ENCODE measurements around the gene DNM2.

The DNM2 gene

GRCh38 chr19:10838377-10838776, 120.5 kb downstream of the DNM2 start:
- Histone ChIP-seq H3K9me2 (replicated peaks; ENCODE audit: insufficient read depth, low read length) (no peaks in the 10 kb centered on the region), H3K27ac (ENCODE audit: low read length) (no peak overlapping the region), H3K79me2 (ENCODE audit: low read length) (peaks cover 6% of the 10 kb centered on the region; the same call in 1 of the 2 replicates), H3K27me3 (replicated peaks; ENCODE audit: insufficient read depth, low read length) (no peaks in the 10 kb centered on the region; the same call in 1 of the 2 replicates), H3F3A (ENCODE audit: insufficient read depth, low read length) (0 out of 2 replicates have a peak, but pooled peaks cover 5% of the 10 kb centered on the region), H3K36me3 (replicated peaks; ENCODE audit: insufficient read depth, low read length) (no peaks in the 10 kb centered on the region), H4K20me1 (ENCODE audit: insufficient read depth, low read length) (no peaks in the 10 kb centered on the region), H2AFZ (ENCODE audit: low read length) (no peak overlapping the region), H3K4me2 (ENCODE audit: low read depth, low read length) (no peak overlapping the region), H3K4me3 (ENCODE audit: low read length) (no peak overlapping the region), H3K4me1 (ENCODE audit: low read length) (peaks cover 12% of the 10 kb centered on the region), H3K9me3 (replicated peaks; ENCODE audit: insufficient read depth, low read length) (0 out of 2 replicates have a peak, but pooled peaks cover 4% of the 10 kb centered on the region), H3K9ac (ENCODE audit: low read length) (no peak overlapping the region)
- DNase-seq = no peak
- TF ChIP-seq CTCF (IDR thresholded peaks at IDR 0.05; ENCODE audit: low read length) (no peak), EZH2phosphoT487 (IDR thresholded peaks at IDR 0.05; ENCODE audit: low read length) (no peak), EZH2 (optimal IDR thresholded peaks at IDR 0.05; ENCODE audit: low read depth, low read length) (no peak)

- H3K9me3 ChIP-seq (replicated peaks; ENCODE audit: insufficient read depth, low read length) = 0 out of 2 replicates have a peak, but pooled peaks cover 4% of the 10 kb centered on the region
Measured at GRCh38 chr19:10839114-10840050, 121.5 kb downstream of the DNM2 start.

GRCh38 chr19:10842788-10843187, 124.9 kb downstream of the DNM2 start:
- H3K79me2 ChIP-seq (ENCODE audit: low read length) = no peaks in the 10 kb centered on the region
- no peak overlapping the region for H2AFZ ChIP-seq (ENCODE audit: low read length)
- H3K27ac ChIP-seq (ENCODE audit: low read length) = no peak overlapping the region
- H3K36me3 ChIP-seq (replicated peaks; ENCODE audit: insufficient read depth, low read length) = no peaks in the 10 kb centered on the region
- H3F3A ChIP-seq (ENCODE audit: insufficient read depth, low read length) = no peaks in the 10 kb centered on the region
- peaks cover 5% of the 10 kb centered on the region; the same call in 1 of the 2 replicates for H3K27me3 ChIP-seq (replicated peaks; ENCODE audit: insufficient read depth, low read length)
- no peak for DNase-seq
- H3K4me1 ChIP-seq (ENCODE audit: low read length) = no peaks in the 10 kb centered on the region
- H4K20me1 ChIP-seq (ENCODE audit: insufficient read depth, low read length) = no peaks in the 10 kb centered on the region
- H3K9me3 ChIP-seq (replicated peaks; ENCODE audit: insufficient read depth, low read length) = no peaks in the 10 kb centered on the region
- H3K9ac ChIP-seq (ENCODE audit: low read length) = no peak overlapping the region
- no peak overlapping the region for H3K4me3 ChIP-seq (ENCODE audit: low read length)
- H3K9me2 ChIP-seq (replicated peaks; ENCODE audit: insufficient read depth, low read length) = no peaks in the 10 kb centered on the region
- TF ChIP-seq EZH2phosphoT487 (IDR thresholded peaks at IDR 0.05; ENCODE audit: low read length) (no peak), EZH2 (optimal IDR thresholded peaks at IDR 0.05; ENCODE audit: low read depth, low read length) (no peak), CTCF (IDR thresholded peaks at IDR 0.05; ENCODE audit: low read length) (no peak)
- no peak overlapping the region for H3K4me2 ChIP-seq (ENCODE audit: low read depth, low read length)

More at GRCh38 chr19:10839114-10840050, 121.5 kb downstream of the DNM2 start:
- H3K27me3 ChIP-seq (replicated peaks; ENCODE audit: insufficient read depth, low read length) = no peaks in the 10 kb centered on the region; the same call in 1 of the 2 replicates
- H4K20me1 ChIP-seq (ENCODE audit: insufficient read depth, low read length) = no peaks in the 10 kb centered on the region
- no peak overlapping the region for H3K9ac ChIP-seq (ENCODE audit: low read length)
- peaks cover 12% of the 10 kb centered on the region for H3K4me1 ChIP-seq (ENCODE audit: low read length)
- TF ChIP-seq EZH2phosphoT487 (IDR thresholded peaks at IDR 0.05; ENCODE audit: low read length) (no peak), CTCF (IDR thresholded peaks at IDR 0.05; ENCODE audit: low read length) (no peak), EZH2 (optimal IDR thresholded peaks at IDR 0.05; ENCODE audit: low read depth, low read length) (no peak)
- no peaks in the 10 kb centered on the region for H3K9me2 ChIP-seq (replicated peaks; ENCODE audit: insufficient read depth, low read length)
- no peak overlapping the region for H3K4me2 ChIP-seq (ENCODE audit: low read depth, low read length)
- no peak for DNase-seq
- no peak overlapping the region for H2AFZ ChIP-seq (ENCODE audit: low read length)
- H3K36me3 ChIP-seq (replicated peaks; ENCODE audit: insufficient read depth, low read length) = no peaks in the 10 kb centered on the region
- no peak overlapping the region for H3K27ac ChIP-seq (ENCODE audit: low read length)
- peaks cover 6% of the 10 kb centered on the region; the same call in 1 of the 2 replicates for H3K79me2 ChIP-seq (ENCODE audit: low read length)
- H3K4me3 ChIP-seq (ENCODE audit: low read length) = no peak overlapping the region
- H3F3A ChIP-seq (ENCODE audit: insufficient read depth, low read length) = 0 out of 2 replicates have a peak, but pooled peaks cover 5% of the 10 kb centered on the region
